NCI-H2107 (cell line): ENCODE measurements around the gene TRAPPC2.

Source experiments
- DNase-seq: peaks from one replicate; lab custom pipeline; 2025; lab: John Stamatoyannopoulos, UW

Gene TRAPPC2

DNA sequence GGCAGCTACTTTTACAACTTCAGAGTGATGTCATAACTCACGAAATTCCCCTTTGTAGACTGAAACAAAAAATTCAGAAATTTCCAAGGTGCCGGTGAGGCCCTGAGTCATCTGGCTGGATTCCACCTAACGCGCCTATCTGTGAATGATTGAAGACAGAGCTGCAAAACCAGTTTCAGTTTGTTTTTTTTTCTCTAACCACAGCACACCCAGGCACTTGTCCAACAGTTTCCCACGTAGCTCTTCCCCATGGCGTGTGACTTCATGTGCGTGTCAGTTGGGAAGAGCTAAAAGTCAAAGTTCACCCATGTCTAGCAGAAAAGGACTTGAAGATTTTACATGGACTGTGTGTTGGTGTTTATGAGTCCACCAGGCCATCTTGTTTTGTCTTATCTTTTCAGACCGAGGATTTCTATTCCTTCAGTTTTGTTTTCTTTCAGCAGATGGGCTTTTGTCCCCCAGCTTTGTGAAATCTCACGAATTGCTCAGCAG lies 65.1 kb downstream of the TRAPPC2 start:
- peak; percentile 15 for DNase-seq

DNA sequence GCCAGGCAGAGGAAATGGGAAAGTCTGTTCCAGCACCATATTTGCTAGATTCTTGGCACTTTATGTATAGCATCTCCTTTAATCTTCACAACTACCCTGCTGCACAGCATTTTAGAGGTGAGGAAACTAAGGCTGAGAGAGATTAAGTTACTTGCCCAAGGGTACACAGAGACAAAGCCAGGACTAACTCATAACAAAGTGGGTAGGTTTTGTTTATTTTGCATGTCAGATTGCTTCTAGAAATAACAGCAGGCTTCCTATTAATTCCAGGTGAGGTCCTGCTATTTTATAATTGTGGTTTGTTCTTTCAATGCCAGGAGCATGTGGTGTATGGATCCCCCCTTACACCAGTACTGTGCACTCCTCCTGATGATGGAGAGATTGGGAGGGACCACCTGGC lies 66.5 kb downstream of the TRAPPC2 start:
- no peak for DNase-seq

DNA sequence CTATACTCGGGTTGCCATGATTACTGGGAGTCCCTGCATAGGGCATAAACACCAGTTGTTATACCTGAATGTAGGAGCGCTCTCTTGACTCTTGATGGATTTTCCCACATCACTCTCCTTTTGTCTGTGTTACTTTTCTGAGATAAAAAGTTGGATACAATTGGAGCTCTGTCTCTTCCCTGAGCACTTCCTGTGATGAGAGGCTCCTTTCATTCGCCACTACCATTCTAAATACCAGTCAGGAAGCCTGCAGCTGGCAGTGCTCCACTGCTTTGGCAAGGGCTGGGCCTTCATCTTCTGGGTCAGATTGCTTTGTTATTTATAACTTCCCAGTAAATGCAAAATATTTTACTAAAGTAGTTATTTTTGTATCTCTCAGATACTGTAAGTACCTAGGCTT lies 67.6 kb downstream of the TRAPPC2 start:
- no peak for DNase-seq

DNA sequence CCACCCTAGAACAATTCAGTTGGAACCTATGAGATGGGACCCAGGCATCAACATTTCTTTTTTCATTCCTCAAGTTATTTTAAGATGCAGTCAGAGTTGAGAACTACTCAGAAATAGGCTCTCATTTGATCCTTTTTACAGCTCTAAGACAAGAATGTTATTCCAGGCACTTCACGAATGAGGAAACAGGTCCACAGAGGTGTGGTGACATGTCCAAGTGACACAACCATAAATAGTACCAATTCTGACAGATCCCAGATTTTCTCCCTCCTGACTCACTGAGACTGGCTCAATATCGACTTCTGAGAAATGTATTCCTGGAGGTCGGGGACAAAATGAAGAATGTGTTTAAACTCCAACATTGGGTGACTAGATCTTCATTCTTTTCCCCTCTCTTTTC lies 70.4 kb downstream of the TRAPPC2 start:
- no peak for DNase-seq

DNA sequence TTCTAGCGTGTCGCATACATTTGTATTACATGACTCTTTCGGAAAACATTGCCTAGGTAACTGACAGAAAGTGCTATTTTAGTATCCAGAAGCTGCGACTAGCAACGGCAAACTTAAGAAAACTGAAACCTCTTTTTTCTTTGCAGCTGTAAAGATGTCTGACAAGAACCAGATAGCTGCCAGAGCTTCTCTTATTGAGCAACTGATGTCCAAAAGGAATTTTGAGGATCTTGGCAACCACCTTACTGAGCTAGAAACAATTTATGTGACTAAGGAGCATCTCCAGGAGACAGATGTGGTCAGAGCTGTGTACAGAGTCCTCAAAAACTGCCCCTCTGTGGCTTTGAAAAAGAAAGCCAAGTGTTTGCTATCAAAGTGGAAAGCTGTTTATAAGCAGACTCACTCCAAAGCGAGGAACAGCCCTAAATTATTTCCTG lies 72.0 kb downstream of the TRAPPC2 start:
- DNase-seq = no peak
